H9 (cell line): ENCODE measurements around the gene RABGAP1L. TPM values are rescaled to one million over a fixed set of nuclear protein-coding genes. Genes with fewer than 3 reads are reported as not detected.

Experiments used
- DNase-seq: peaks from one replicate; pipeline ENCODE4 v3.0.0-alpha.2; 2017
- H2AFZ ChIP-seq: one replicate; pipeline ENCODE4 v1.6.1; 2013; ENCODE audit warnings: mild to moderate bottlenecking, low read length, control low read depth, moderate library complexity
- H2AK5ac ChIP-seq: 2 replicates; pipeline ENCODE4 v1.6.1; 2013; ENCODE audit warnings: low read length, control low read depth, mixed read lengths; ENCODE audit not compliant: insufficient read length
- H2BK120ac ChIP-seq: one replicate; pipeline ENCODE4 v1.6.1; 2013; ENCODE audit warnings: low read depth, mild to moderate bottlenecking, low read length, control low read depth, inconsistent platforms; ENCODE audit not compliant: poor library complexity, severe bottlenecking
- H2BK12ac ChIP-seq: 2 replicates; pipeline ENCODE4 v1.6.1; 2013; ENCODE audit warnings: low read length, control low read depth, mixed read lengths, low read depth; ENCODE audit not compliant: insufficient read length
- H2BK15ac ChIP-seq: 2 replicates; pipeline ENCODE4 v1.6.1; 2013; ENCODE audit warnings: low read depth, low read length, control low read depth
- H2BK20ac ChIP-seq: one replicate; pipeline ENCODE4 v1.6.1; 2013; ENCODE audit warnings: low read depth, mild to moderate bottlenecking, low read length, control low read depth, inconsistent platforms; ENCODE audit not compliant: poor library complexity, severe bottlenecking
- H2BK5ac ChIP-seq: 2 replicates; pipeline ENCODE4 v1.6.1; 2013; ENCODE audit warnings: low read length, control low read depth, mixed read lengths; ENCODE audit not compliant: insufficient read length
- H3K14ac ChIP-seq: 2 replicates; pipeline ENCODE4 v1.6.1; 2013; ENCODE audit warnings: low read length, control low read depth; ENCODE audit not compliant: insufficient read depth
- H3K18ac ChIP-seq: 2 replicates; pipeline ENCODE4 v1.6.1; 2013; ENCODE audit warnings: low read depth, mild to moderate bottlenecking, mixed read lengths, low read length, control low read depth; ENCODE audit not compliant: insufficient read length
- H3K23ac ChIP-seq: 2 replicates; pipeline ENCODE4 v1.6.1; 2013; ENCODE audit warnings: low read length, control low read depth, mixed read lengths, low read depth; ENCODE audit not compliant: insufficient read length
- H3K23me2 ChIP-seq: 2 replicates; pipeline ENCODE4 v1.6.1; 2013; ENCODE audit warnings: low read depth, mild to moderate bottlenecking, mixed read lengths, low read length, control low read depth; ENCODE audit not compliant: insufficient read length, poor library complexity, severe bottlenecking
- H3K27ac ChIP-seq: 2 replicates; pipeline ENCODE4 v1.5.1; 2013; ENCODE audit warnings: low read length, control low read depth, mixed read lengths, low read depth; ENCODE audit not compliant: insufficient read length
- H3K27me3 ChIP-seq: 2 replicates; pipeline ENCODE4 v1.6.1; 2013; ENCODE audit warnings: low read length, control low read depth, inconsistent platforms; ENCODE audit not compliant: insufficient read depth
- H3K4ac ChIP-seq: 2 replicates; pipeline ENCODE4 v1.6.1; 2013; ENCODE audit warnings: low read depth, mild to moderate bottlenecking, control low read depth, inconsistent platforms, low read length, moderate library complexity
- H3K4me1 ChIP-seq: 2 replicates; pipeline ENCODE4 v1.6.1; 2013; ENCODE audit warnings: low read length, control low read depth, inconsistent platforms; ENCODE audit not compliant: insufficient read depth
- H3K4me2 ChIP-seq: 2 replicates; pipeline ENCODE4 v1.6.1; 2013; ENCODE audit warnings: low read length, control low read depth, mixed read lengths; ENCODE audit not compliant: insufficient read length, insufficient read depth
- H3K56ac ChIP-seq: 2 replicates; pipeline ENCODE4 v1.6.1; 2013; ENCODE audit warnings: low read depth, mild to moderate bottlenecking, mixed read lengths, low read length, control low read depth; ENCODE audit not compliant: insufficient read length
- H3K79me1 ChIP-seq: 2 replicates; pipeline ENCODE4 v1.6.1; 2013; ENCODE audit warnings: low read depth, mild to moderate bottlenecking, moderate library complexity, low read length, control low read depth, inconsistent platforms; ENCODE audit not compliant: insufficient read depth, poor library complexity, severe bottlenecking
- H3K79me2 ChIP-seq: 2 replicates; pipeline ENCODE4 v1.6.1; 2013; ENCODE audit warnings: low read length, control low read depth, inconsistent platforms; ENCODE audit not compliant: insufficient read depth
- H3K9ac ChIP-seq: 2 replicates; pipeline ENCODE4 v1.6.1; 2013; ENCODE audit warnings: low read length, control low read depth, mixed read lengths; ENCODE audit not compliant: insufficient read length; ENCODE audit errors: extremely low read depth
- H3K9me3 ChIP-seq: one replicate; pipeline ENCODE4 v1.6.1; 2013; ENCODE audit warnings: low read depth, low read length, inconsistent platforms; ENCODE audit not compliant: control insufficient read depth
- H3T11ph ChIP-seq: one replicate; pipeline ENCODE4 v1.6.1; 2013; ENCODE audit warnings: mild to moderate bottlenecking, low read length, control low read depth, inconsistent platforms
- H4K20me1 ChIP-seq: one replicate; pipeline ENCODE4 v1.6.1; 2013; ENCODE audit not compliant: control insufficient read depth, insufficient read length, insufficient read depth
- H4K5ac ChIP-seq: 2 replicates; pipeline ENCODE4 v1.6.1; 2013; ENCODE audit warnings: low read depth, mild to moderate bottlenecking, mixed read lengths, low read length, control low read depth; ENCODE audit not compliant: insufficient read length
- H4K8ac ChIP-seq: replicated peaks from 2 replicates; pipeline ENCODE4 v1.6.1; 2013; ENCODE audit warnings: low read length, control low read depth, mixed read lengths, low read depth; ENCODE audit not compliant: insufficient read length
- H4K91ac ChIP-seq: 2 replicates; pipeline ENCODE4 v1.6.1; 2013; ENCODE audit warnings: low read depth, mild to moderate bottlenecking, moderate library complexity, mixed read lengths, low read length, control low read depth; ENCODE audit not compliant: insufficient read length
- H3K27ac Mint-ChIP-seq, 3 experiments: 2 replicates in 2 of 3; 3 replicates in 1 of 3; pipeline ENCODE4 v1.8.0; 2020 to 2021; ENCODE audit warnings: mixed read lengths in 3 of 3, mild to moderate bottlenecking in 1 of 3, moderate library complexity in 1 of 3
- H3K27me3 Mint-ChIP-seq: 2 replicates; pipeline ENCODE4 v1.8.0; 2021; ENCODE audit warnings: low read depth, mild to moderate bottlenecking, moderate library complexity, mixed read lengths
- H3K36me3 Mint-ChIP-seq, 3 experiments: 2 replicates in 2 of 3; 3 replicates in 1 of 3; pipeline ENCODE4 v1.8.0; 2020 to 2021; ENCODE audit warnings: low read depth in 3 of 3, mixed read lengths in 3 of 3; ENCODE audit not compliant: insufficient read depth in 1 of 3
- H3K4me1 Mint-ChIP-seq, 2 experiments: 2 replicates each; pipeline ENCODE4 v1.8.0; 2020; ENCODE audit warnings: mixed read lengths in 2 of 2
- H3K4me3 Mint-ChIP-seq, 2 experiments: 2 replicates in 1 of 2; 3 replicates in 1 of 2; pipeline ENCODE4 v1.8.0; 2020 to 2021; ENCODE audit warnings: mild to moderate bottlenecking in 2 of 2, mixed read lengths in 2 of 2, moderate library complexity in 1 of 2
- H3K9me3 Mint-ChIP-seq, 2 experiments: 2 replicates in 1 of 2; 3 replicates in 1 of 2; pipeline ENCODE4 v1.8.0; 2020; ENCODE audit warnings: mild to moderate bottlenecking in 2 of 2, mixed read lengths in 2 of 2, moderate library complexity in 1 of 2
- CTCF ChIP-seq: fragments of 200-600 bp; sonication (generic); conservative IDR thresholded peaks from 3 replicates; pipeline ENCODE4 v1.8.0; 2021; ENCODE audit warnings: antibody characterized with exemption, mild to moderate bottlenecking
- WGBS: extraction: QIAGEN DNeasy Blood & Tissue Kit; methylation state at CpG from one replicate; pipeline ENCODE4 v1.1.7; 2013; ENCODE audit warnings: missing lambda C conversion rate, low lambda C conversion rate, mixed read lengths; ENCODE audit not compliant: insufficient read length; ENCODE audit errors: extremely low coverage; 5-methylcytosine and 5-hydroxymethylcytosine counted together
- total RNA-seq: library from RNA; stranded (reverse); gene quantifications from 2 replicates; pipeline ENCODE4 v1.2.1, GENCODE V29; 2021

Gene RABGAP1L
- total RNA-seq, 1 experiment from 2014 or later = 147 TPM

GRCh38 chr1:174397261-174397660 is 237.9 kb downstream of the RABGAP1L start:
- Histone ChIP-seq H3K27ac (no peak overlapping the region), H3K27me3 (no peaks in the 10 kb centered on the region), H3K79me1 (no peaks in the 10 kb centered on the region), H3T11ph (no peak overlapping the region), H3K4me2 (no peak overlapping the region), H2BK120ac (no peak overlapping the region), H3K56ac (no peak overlapping the region), H4K20me1 (no peaks in the 10 kb centered on the region), H3K18ac (no peak overlapping the region), H3K4ac (no peak overlapping the region), H3K79me2 (no peaks in the 10 kb centered on the region), H2AFZ (no peak overlapping the region), H3K4me1 (no peaks in the 10 kb centered on the region), H2AK5ac (no peak overlapping the region), H2BK15ac (no peak overlapping the region), H3K9ac (no peak overlapping the region), H4K8ac (no peak overlapping the region), H3K14ac (no peak overlapping the region), H3K9me3 (no peaks in the 10 kb centered on the region), H2BK20ac (no peak overlapping the region), H2BK12ac (no peak overlapping the region), H4K5ac (no peak overlapping the region), H3K23me2 (no peaks in the 10 kb centered on the region), H4K91ac (no peak overlapping the region), H3K23ac (no peak overlapping the region), H2BK5ac (no peak overlapping the region)
- no peak for TF ChIP-seq CTCF
- no peak overlapping the region for H3K4me3 Mint-ChIP-seq
- H3K36me3 Mint-ChIP-seq = peaks cover 0 to 3% (median 0%) of the 10 kb centered on the region in 3 experiments; a peak in 2 of 7 replicates
- H3K27me3 Mint-ChIP-seq = no peaks in the 10 kb centered on the region
- peak overlapping the region in 1 of 3 experiments; percentile 87; a peak in 2 of 7 replicates for H3K27ac Mint-ChIP-seq
- no peaks in the 10 kb centered on the region for H3K4me1 Mint-ChIP-seq
- WGBS = no CpG with 5 or more reads among the region's 1 CpG
- peaks cover 0 to 3% of the 10 kb centered on the region in 2 experiments; a peak in 1 of 5 replicates for H3K9me3 Mint-ChIP-seq
- no peak for DNase-seq
